ENCODE results near the gene RETN.

GRCh38 chr19:7668842-7669241 is at the start of gene RETN:
- TF ChIP-seq POLR2A (IDR thresholded peaks at IDR 0.05; ENCODE audit: low read length) (no peak), GATA1 (IDR thresholded peaks at IDR 0.05; ENCODE audit: low read depth, low read length) (no peak)

Data from erythroblast (primary cell).